D721Med (cell line): Measurements from ENCODE around the gene GNLY.
A peak's percentile ranks its signal among the peaks of the same experiment; 100 is the strongest.

Experiments used
- DNase-seq: peaks from one replicate; pipeline ENCODE4 v3.0.0; 2011; ENCODE audit warnings: low spot score; ENCODE audit not compliant: insufficient read length
- FAIRE-seq: peaks from 2 replicates; lab custom pipeline; 2011; peaks lifted over from hg19 to GRCh38; lab: Jason Lieb, UNC
- CTCF ChIP-seq: IDR thresholded peaks from 2 replicates; pipeline ENCODE4 v1.5.1; 2012; ENCODE audit warnings: mild to moderate bottlenecking, control low read depth; ENCODE audit not compliant: insufficient read depth; ENCODE audit errors: missing control alignments

The GNLY gene

DNA sequence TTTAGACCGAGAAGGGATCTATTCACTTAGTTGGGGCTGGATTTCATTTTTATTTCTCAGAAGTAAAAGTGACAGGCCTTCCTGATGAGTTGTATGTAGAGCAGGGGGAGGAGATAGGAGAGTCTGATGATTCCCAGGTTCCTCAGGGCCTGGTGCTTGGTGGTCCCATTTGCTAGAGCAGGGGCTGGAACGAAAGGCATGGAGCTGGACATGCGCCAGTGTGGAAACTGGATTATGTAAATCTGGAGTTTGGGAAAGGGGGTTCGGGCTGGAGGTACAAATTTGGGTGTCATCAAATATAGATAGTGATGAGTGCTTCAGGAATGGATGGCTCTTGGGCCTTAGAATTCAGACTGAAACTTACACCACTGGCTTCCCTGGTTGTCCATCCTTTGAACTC lies 27.5 kb downstream of the GNLY start:
- FAIRE-seq (no peak), DNase-seq (no peak)
- TF ChIP-seq CTCF, result no peak

- no peak for TF ChIP-seq CTCF
- no peak for FAIRE-seq
These were observed 28.4 kb downstream of the GNLY start for GRCh38 chr2:85722519-85722918.

DNA sequence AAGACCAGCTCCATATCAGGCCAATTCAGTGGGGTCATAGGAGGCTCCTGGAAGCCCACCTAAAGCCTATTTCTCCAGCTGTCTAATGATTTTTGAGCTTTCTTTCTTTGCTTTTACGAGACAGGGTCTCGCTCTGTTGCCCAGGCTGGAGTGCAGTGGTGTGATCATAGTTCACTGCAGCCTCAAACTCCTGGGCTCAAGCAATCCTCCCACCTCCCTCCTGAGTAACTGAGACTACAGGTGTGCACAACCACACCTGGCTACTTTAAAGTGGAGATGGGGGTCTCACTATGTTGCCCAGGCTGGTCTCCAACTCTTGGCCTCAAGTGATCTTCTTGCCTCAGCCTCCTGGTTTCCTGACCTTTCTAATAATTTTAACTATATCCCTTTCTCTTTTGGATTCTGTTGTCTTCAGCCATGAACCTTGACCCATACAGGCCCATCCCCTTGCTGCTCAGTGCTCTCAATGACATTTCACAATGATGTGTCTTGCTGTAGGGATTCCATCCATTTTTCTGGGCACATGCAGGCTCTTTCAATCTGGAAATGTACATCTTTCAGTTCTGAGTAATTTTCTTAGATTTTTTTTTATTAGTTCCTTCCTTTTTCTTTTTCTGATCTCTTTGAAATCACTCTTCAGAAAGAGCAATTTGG lies 29.7 kb downstream of the GNLY start:
- FAIRE-seq (no peak), DNase-seq (no peak)
- no peak for TF ChIP-seq CTCF

More at GRCh38 chr2:85722519-85722918, 28.4 kb downstream of the GNLY start:
- DNase-seq, result no peak

DNA sequence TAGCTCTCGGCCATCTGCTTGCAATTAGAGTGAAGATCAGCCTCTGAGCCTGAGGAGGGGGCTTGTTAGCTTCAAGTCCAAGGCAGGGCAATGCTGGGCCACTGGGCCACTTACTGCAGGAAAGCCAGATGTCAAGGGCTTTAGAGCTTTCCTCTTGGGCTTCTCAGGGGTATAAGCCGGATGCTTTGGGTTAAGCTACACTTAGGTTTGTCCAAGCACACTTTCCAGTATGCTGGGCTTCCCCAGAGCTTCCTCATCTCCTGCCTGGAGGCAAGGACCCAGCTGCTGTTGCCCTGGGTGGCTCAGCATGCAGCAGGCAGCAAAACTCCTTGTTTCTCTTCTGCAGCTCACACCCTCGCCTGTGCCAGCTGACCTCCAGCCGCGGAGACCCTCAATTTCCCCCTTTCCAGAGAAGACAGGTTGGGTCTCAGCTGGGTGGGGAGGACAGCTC lies 30.6 kb downstream of the GNLY start:
- peak; percentile 76 for FAIRE-seq
- peak; percentile 73 for DNase-seq
- no peak for TF ChIP-seq CTCF

DNA sequence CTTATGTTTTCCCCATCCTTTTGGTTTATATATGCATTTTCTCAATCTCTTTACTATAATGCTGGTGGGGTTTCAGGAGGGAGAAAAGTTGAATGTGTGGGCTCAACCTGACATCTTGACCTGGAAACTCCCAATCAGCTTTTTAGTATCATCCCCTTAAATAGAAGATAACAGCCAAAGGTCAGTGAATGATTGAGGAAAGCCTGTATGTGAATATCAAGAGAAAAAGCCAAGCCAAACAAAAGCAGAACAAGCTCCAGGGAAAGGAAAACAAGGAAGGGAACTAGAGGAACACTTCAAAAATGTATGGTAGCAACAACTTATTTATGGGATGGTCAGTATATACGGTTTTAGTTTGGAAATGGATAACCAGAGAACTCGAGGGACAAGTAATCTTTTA lies 31.3 kb downstream of the GNLY start:
- TF ChIP-seq CTCF, result no peak
- no peak for FAIRE-seq
- DNase-seq, result no peak

- FAIRE-seq, result no peak
- no peak for TF ChIP-seq CTCF
- no peak for DNase-seq
These were observed 33.6 kb downstream of the GNLY start for GRCh38 chr2:85727798-85728197.

DNA sequence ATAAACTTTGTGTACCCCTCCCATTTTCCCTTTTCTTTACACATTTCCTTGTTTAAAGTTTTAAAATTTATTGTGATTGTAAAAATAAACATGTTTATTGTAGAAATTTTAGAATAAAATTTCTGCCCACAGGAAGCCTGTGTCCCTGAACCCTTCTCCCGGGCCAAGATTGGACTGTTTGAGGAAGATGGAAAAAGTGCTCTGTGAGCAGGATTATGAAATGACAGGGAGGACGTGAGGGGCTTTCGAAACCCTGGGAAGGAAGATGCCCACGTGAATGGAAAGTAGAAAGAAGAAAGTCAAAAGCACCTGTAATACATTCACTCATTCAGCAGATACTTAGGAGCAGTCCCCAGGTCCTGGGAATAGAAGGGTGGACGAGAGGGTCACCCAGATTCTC lies 34.2 kb downstream of the GNLY start:
- FAIRE-seq, result no peak
- no peak for DNase-seq

More for the DNA sequence above, 34.2 kb downstream of the GNLY start:
- TF ChIP-seq CTCF, result no peak
